ENCODE data around the gene WDR36.
A peak's percentile ranks its signal among the peaks of the same experiment; 100 is the strongest.

WDR36 gene

GRCh38 chr5:111107371-111107770 is 15.2 kb downstream of the WDR36 start:
- peak; percentile 52 for DNase-seq (ENCODE audit: low read depth)
- peaks cover 100% of the 10 kb centered on the region for H3K36me3 ChIP-seq (ENCODE audit: control insufficient read depth, insufficient read depth, low read length, severe bottlenecking)
- no peak overlapping the region for H3K4me3 ChIP-seq (ENCODE audit: low read length)
- H3K9ac ChIP-seq (ENCODE audit: low read length): no peak overlapping the region
- H3K9me3 ChIP-seq (ENCODE audit: control insufficient read depth, low read length): no peaks in the 10 kb centered on the region
- no peaks in the 10 kb centered on the region for H3K27me3 ChIP-seq (replicated peaks; ENCODE audit: control insufficient read depth, insufficient read depth, low read length)
- no peaks in the 10 kb centered on the region for H3K4me1 ChIP-seq (ENCODE audit: control insufficient read depth, insufficient read depth, low read length)

- H3K36me3 ChIP-seq (ENCODE audit: control insufficient read depth, insufficient read depth, low read length, severe bottlenecking): peaks cover 86% of the 10 kb centered on the region
- no peak for DNase-seq (ENCODE audit: low read depth)
- H3K27me3 ChIP-seq (replicated peaks; ENCODE audit: control insufficient read depth, insufficient read depth, low read length): no peaks in the 10 kb centered on the region
- H3K9me3 ChIP-seq (ENCODE audit: control insufficient read depth, low read length): no peaks in the 10 kb centered on the region
- H3K9ac ChIP-seq (ENCODE audit: low read length): no peak overlapping the region
- H3K4me3 ChIP-seq (ENCODE audit: low read length): no peak overlapping the region
- no peaks in the 10 kb centered on the region for H3K4me1 ChIP-seq (ENCODE audit: control insufficient read depth, insufficient read depth, low read length)
Measured at GRCh38 chr5:111111956-111112355, 19.8 kb downstream of the WDR36 start.

- Histone ChIP-seq H3K27me3 (replicated peaks; ENCODE audit: control insufficient read depth, insufficient read depth, low read length) (no peaks in the 10 kb centered on the region), H3K36me3 (ENCODE audit: control insufficient read depth, insufficient read depth, low read length, severe bottlenecking) (peaks cover 86% of the 10 kb centered on the region)
- no peak for DNase-seq (ENCODE audit: low read depth)
Measured at GRCh38 chr5:111113678-111114077, 21.5 kb downstream of the WDR36 start.

GRCh38 chr5:111115229-111115628 is 23.1 kb downstream of the WDR36 start:
- Histone ChIP-seq H3K36me3 (ENCODE audit: control insufficient read depth, insufficient read depth, low read length, severe bottlenecking) (peaks cover 85% of the 10 kb centered on the region), H3K27me3 (replicated peaks; ENCODE audit: control insufficient read depth, insufficient read depth, low read length) (no peaks in the 10 kb centered on the region), H3K9me3 (ENCODE audit: control insufficient read depth, low read length) (no peaks in the 10 kb centered on the region), H3K4me1 (ENCODE audit: control insufficient read depth, insufficient read depth, low read length) (peaks cover 6% of the 10 kb centered on the region), H3K4me3 (ENCODE audit: low read length) (no peak overlapping the region), H3K9ac (ENCODE audit: low read length) (no peak overlapping the region)
- DNase-seq (ENCODE audit: low read depth): no peak

More at GRCh38 chr5:111113678-111114077, 21.5 kb downstream of the WDR36 start:
- Histone ChIP-seq H3K4me1 (ENCODE audit: control insufficient read depth, insufficient read depth, low read length) (no peaks in the 10 kb centered on the region), H3K9ac (ENCODE audit: low read length) (no peak overlapping the region), H3K9me3 (ENCODE audit: control insufficient read depth, low read length) (no peaks in the 10 kb centered on the region), H3K4me3 (ENCODE audit: low read length) (no peak overlapping the region)

GRCh38 chr5:111116550-111116949 is 24.4 kb downstream of the WDR36 start:
- H3K36me3 ChIP-seq (ENCODE audit: control insufficient read depth, insufficient read depth, low read length, severe bottlenecking): peaks cover 85% of the 10 kb centered on the region

GRCh38 chr5:111117136-111117535 is 25.0 kb downstream of the WDR36 start:
- no peak overlapping the region for H3K4me3 ChIP-seq (ENCODE audit: low read length)
- peaks cover 6% of the 10 kb centered on the region for H3K4me1 ChIP-seq (ENCODE audit: control insufficient read depth, insufficient read depth, low read length)
- no peaks in the 10 kb centered on the region for H3K9me3 ChIP-seq (ENCODE audit: control insufficient read depth, low read length)
- H3K36me3 ChIP-seq (ENCODE audit: control insufficient read depth, insufficient read depth, low read length, severe bottlenecking): peaks cover 85% of the 10 kb centered on the region
- no peaks in the 10 kb centered on the region for H3K27me3 ChIP-seq (replicated peaks; ENCODE audit: control insufficient read depth, insufficient read depth, low read length)
- DNase-seq (ENCODE audit: low read depth): no peak
- no peak overlapping the region for H3K9ac ChIP-seq (ENCODE audit: low read length)

More at GRCh38 chr5:111116550-111116949, 24.4 kb downstream of the WDR36 start:
- Histone ChIP-seq H3K9me3 (ENCODE audit: control insufficient read depth, low read length) (no peaks in the 10 kb centered on the region), H3K27me3 (replicated peaks; ENCODE audit: control insufficient read depth, insufficient read depth, low read length) (no peaks in the 10 kb centered on the region), H3K4me3 (ENCODE audit: low read length) (no peak overlapping the region), H3K9ac (ENCODE audit: low read length) (no peak overlapping the region), H3K4me1 (ENCODE audit: control insufficient read depth, insufficient read depth, low read length) (peaks cover 6% of the 10 kb centered on the region)
- DNase-seq (ENCODE audit: low read depth): no peak

GRCh38 chr5:111119221-111119620 is 27.1 kb downstream of the WDR36 start:
- no peaks in the 10 kb centered on the region for H3K9me3 ChIP-seq (ENCODE audit: control insufficient read depth, low read length)
- no peaks in the 10 kb centered on the region for H3K27me3 ChIP-seq (replicated peaks; ENCODE audit: control insufficient read depth, insufficient read depth, low read length)
- peaks cover 85% of the 10 kb centered on the region for H3K36me3 ChIP-seq (ENCODE audit: control insufficient read depth, insufficient read depth, low read length, severe bottlenecking)
- H3K9ac ChIP-seq (ENCODE audit: low read length): no peak overlapping the region
- no peak for DNase-seq (ENCODE audit: low read depth)
- peaks cover 6% of the 10 kb centered on the region for H3K4me1 ChIP-seq (ENCODE audit: control insufficient read depth, insufficient read depth, low read length)
- H3K4me3 ChIP-seq (ENCODE audit: low read length): no peak overlapping the region

- no peak overlapping the region for H3K4me3 ChIP-seq (ENCODE audit: low read length)
- no peak overlapping the region for H3K9ac ChIP-seq (ENCODE audit: low read length)
- no peaks in the 10 kb centered on the region for H3K27me3 ChIP-seq (replicated peaks; ENCODE audit: control insufficient read depth, insufficient read depth, low read length)
- H3K9me3 ChIP-seq (ENCODE audit: control insufficient read depth, low read length): no peaks in the 10 kb centered on the region
- H3K36me3 ChIP-seq (ENCODE audit: control insufficient read depth, insufficient read depth, low read length, severe bottlenecking): peaks cover 87% of the 10 kb centered on the region
- H3K4me1 ChIP-seq (ENCODE audit: control insufficient read depth, insufficient read depth, low read length): peaks cover 6% of the 10 kb centered on the region
- no peak for DNase-seq (ENCODE audit: low read depth)
Measured at GRCh38 chr5:111119856-111120255, 27.7 kb downstream of the WDR36 start.

- Histone ChIP-seq H3K4me3 (ENCODE audit: low read length) (no peak overlapping the region), H3K4me1 (ENCODE audit: control insufficient read depth, insufficient read depth, low read length) (peaks cover 6% of the 10 kb centered on the region), H3K36me3 (ENCODE audit: control insufficient read depth, insufficient read depth, low read length, severe bottlenecking) (peaks cover 93% of the 10 kb centered on the region), H3K27me3 (replicated peaks; ENCODE audit: control insufficient read depth, insufficient read depth, low read length) (no peaks in the 10 kb centered on the region), H3K9me3 (ENCODE audit: control insufficient read depth, low read length) (no peaks in the 10 kb centered on the region), H3K9ac (ENCODE audit: low read length) (no peak overlapping the region)
- no peak for DNase-seq (ENCODE audit: low read depth)
Measured at GRCh38 chr5:111120911-111121310, 28.8 kb downstream of the WDR36 start.

GRCh38 chr5:111121926-111122325 is 29.8 kb downstream of the WDR36 start:
- H3K4me3 ChIP-seq (ENCODE audit: low read length): no peak overlapping the region
- H3K9me3 ChIP-seq (ENCODE audit: control insufficient read depth, low read length): no peaks in the 10 kb centered on the region
- no peak for DNase-seq (ENCODE audit: low read depth)
- H3K9ac ChIP-seq (ENCODE audit: low read length): no peak overlapping the region
- H3K36me3 ChIP-seq (ENCODE audit: control insufficient read depth, insufficient read depth, low read length, severe bottlenecking): peaks cover 97% of the 10 kb centered on the region
- H3K4me1 ChIP-seq (ENCODE audit: control insufficient read depth, insufficient read depth, low read length): peaks cover 6% of the 10 kb centered on the region
- H3K27me3 ChIP-seq (replicated peaks; ENCODE audit: control insufficient read depth, insufficient read depth, low read length): no peaks in the 10 kb centered on the region

GRCh38 chr5:111122398-111122797 is 30.2 kb downstream of the WDR36 start:
- H3K9ac ChIP-seq (ENCODE audit: low read length): no peak overlapping the region
- no peak overlapping the region for H3K4me3 ChIP-seq (ENCODE audit: low read length)
- no peaks in the 10 kb centered on the region for H3K9me3 ChIP-seq (ENCODE audit: control insufficient read depth, low read length)
- H3K4me1 ChIP-seq (ENCODE audit: control insufficient read depth, insufficient read depth, low read length): peaks cover 6% of the 10 kb centered on the region
- no peak for DNase-seq (ENCODE audit: low read depth)
- peaks cover 97% of the 10 kb centered on the region for H3K36me3 ChIP-seq (ENCODE audit: control insufficient read depth, insufficient read depth, low read length, severe bottlenecking)
- no peaks in the 10 kb centered on the region for H3K27me3 ChIP-seq (replicated peaks; ENCODE audit: control insufficient read depth, insufficient read depth, low read length)

GRCh38 chr5:111124793-111125192 is 32.6 kb downstream of the WDR36 start:
- no peaks in the 10 kb centered on the region for H3K27me3 ChIP-seq (replicated peaks; ENCODE audit: control insufficient read depth, insufficient read depth, low read length)
- no peak for DNase-seq (ENCODE audit: low read depth)
- no peak overlapping the region for H3K4me3 ChIP-seq (ENCODE audit: low read length)
- H3K4me1 ChIP-seq (ENCODE audit: control insufficient read depth, insufficient read depth, low read length): peaks cover 8% of the 10 kb centered on the region
- H3K36me3 ChIP-seq (ENCODE audit: control insufficient read depth, insufficient read depth, low read length, severe bottlenecking): peaks cover 85% of the 10 kb centered on the region
- H3K9ac ChIP-seq (ENCODE audit: low read length): no peak overlapping the region
- H3K9me3 ChIP-seq (ENCODE audit: control insufficient read depth, low read length): no peaks in the 10 kb centered on the region
